GM21723 (cell line): ENCODE measurements around the gene SRF.
A peak's percentile ranks its signal among the peaks of the same experiment; 100 is the strongest.

Experiments
- ATAC-seq: cut with Tn5 transposase; IDR thresholded peaks from one replicate; pipeline ENCODE4 v1.9.1; 2021; ENCODE audit warnings: mild to moderate bottlenecking, moderate library complexity; ENCODE audit not compliant: unreplicated experiment

Gene SRF

GRCh38 chr6:43181621-43181941, 10.5 kb downstream of the SRF start:
- ATAC-seq = no peak

GRCh38 chr6:43181942-43182860, 11.1 kb downstream of the SRF start, which contains the start of gene CUL9:
Gene CUL9, plus strand, starts transcription at chr6:43182196. Its CDS starts 2,115 bp downstream, at chr6:43184311.
- peak; percentile 90 for ATAC-seq

- ATAC-seq = no peak
Observed at GRCh38 chr6:43183441-43183840, 12.4 kb downstream of the SRF start.

- no peak for ATAC-seq
Observed at GRCh38 chr6:43184268-43184985, 13.4 kb downstream of the SRF start.

GRCh38 chr6:43185391-43185985, 14.4 kb downstream of the SRF start:
- no peak for ATAC-seq

- no peak for ATAC-seq
Observed at GRCh38 chr6:43186019-43186418, 14.9 kb downstream of the SRF start.

GRCh38 chr6:43186706-43187105, 15.6 kb downstream of the SRF start:
- ATAC-seq = no peak

GRCh38 chr6:43187821-43188220, 16.8 kb downstream of the SRF start:
- no peak for ATAC-seq

GRCh38 chr6:43188426-43188825, 17.4 kb downstream of the SRF start:
- ATAC-seq = no peak

GRCh38 chr6:43189776-43190304, 18.8 kb downstream of the SRF start:
- ATAC-seq = no peak

- no peak for ATAC-seq
Observed at GRCh38 chr6:43192911-43193310, 21.8 kb downstream of the SRF start.

GRCh38 chr6:43193929-43194328, 22.9 kb downstream of the SRF start:
- ATAC-seq = no peak

- ATAC-seq = no peak
Observed at GRCh38 chr6:43196337-43196736, 25.3 kb downstream of the SRF start.

- no peak for ATAC-seq
Observed at GRCh38 chr6:43199912-43200311, 28.8 kb downstream of the SRF start.

GRCh38 chr6:43200541-43200940, 29.5 kb downstream of the SRF start:
- ATAC-seq = no peak

GRCh38 chr6:43202451-43202850, 31.4 kb downstream of the SRF start:
- no peak for ATAC-seq

GRCh38 chr6:43203029-43203717, 32.1 kb downstream of the SRF start:
- ATAC-seq = no peak

GRCh38 chr6:43203718-43204095, 32.6 kb downstream of the SRF start:
- no peak for ATAC-seq

GRCh38 chr6:43204271-43205105, 33.4 kb downstream of the SRF start:
- ATAC-seq = no peak

- no peak for ATAC-seq
Observed at GRCh38 chr6:43205849-43206248, 34.8 kb downstream of the SRF start.
